ENCODE measurements around the gene TUBA4A. TPM values are rescaled to one million over a fixed set of nuclear protein-coding genes. Genes with fewer than 3 reads are reported as not detected.
"Not testable (repeated sequence)": the region's sequence is repeated elsewhere in the genome, so short reads cannot be mapped to it uniquely, and the experiment has no call there.

TUBA4A gene
- total RNA-seq, 1 donor from 2014 or later, result 78.7 TPM

DNA sequence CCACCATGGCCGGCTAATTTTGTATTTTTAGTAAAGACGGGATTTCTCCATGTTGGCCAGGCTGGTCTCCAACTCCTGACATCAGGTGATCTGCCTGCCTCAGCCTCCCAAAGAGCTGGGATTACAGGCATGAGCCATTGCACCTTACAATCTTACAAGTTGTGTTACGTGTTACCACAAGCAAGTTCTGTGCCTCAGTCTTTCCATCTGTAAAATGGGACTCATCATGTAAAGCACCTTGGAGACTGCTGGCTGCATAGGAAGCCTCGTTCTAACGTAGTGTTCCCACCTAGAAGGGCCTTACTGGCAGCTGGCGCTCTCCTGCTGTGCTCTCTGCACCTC, 35.4 kb upstream of the TUBA4A start:
- Histone ChIP-seq H3K27me3 (ENCODE audit: control insufficient read depth, insufficient read depth, low read length) (no peaks in the 10 kb centered on the region), H3K36me3 (ENCODE audit: control insufficient read depth, insufficient read depth, low read length) (no peaks in the 10 kb centered on the region), H3K4me3 (ENCODE audit: low read depth, low read length) (no peak overlapping the region)
- TF ChIP-seq, protein P1, sequence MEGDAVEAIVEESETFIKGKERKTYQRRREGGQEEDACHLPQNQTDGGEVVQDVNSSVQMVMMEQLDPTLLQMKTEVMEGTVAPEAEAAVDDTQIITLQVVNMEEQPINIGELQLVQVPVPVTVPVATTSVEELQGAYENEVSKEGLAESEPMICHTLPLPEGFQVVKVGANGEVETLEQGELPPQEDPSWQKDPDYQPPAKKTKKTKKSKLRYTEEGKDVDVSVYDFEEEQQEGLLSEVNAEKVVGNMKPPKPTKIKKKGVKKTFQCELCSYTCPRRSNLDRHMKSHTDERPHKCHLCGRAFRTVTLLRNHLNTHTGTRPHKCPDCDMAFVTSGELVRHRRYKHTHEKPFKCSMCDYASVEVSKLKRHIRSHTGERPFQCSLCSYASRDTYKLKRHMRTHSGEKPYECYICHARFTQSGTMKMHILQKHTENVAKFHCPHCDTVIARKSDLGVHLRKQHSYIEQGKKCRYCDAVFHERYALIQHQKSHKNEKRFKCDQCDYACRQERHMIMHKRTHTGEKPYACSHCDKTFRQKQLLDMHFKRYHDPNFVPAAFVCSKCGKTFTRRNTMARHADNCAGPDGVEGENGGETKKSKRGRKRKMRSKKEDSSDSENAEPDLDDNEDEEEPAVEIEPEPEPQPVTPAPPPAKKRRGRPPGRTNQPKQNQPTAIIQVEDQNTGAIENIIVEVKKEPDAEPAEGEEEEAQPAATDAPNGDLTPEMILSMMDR (IDR thresholded peaks at IDR 0.05; ENCODE audit: insufficient read depth, low read length, poor library complexity, severe bottlenecking), result no peak
- no peak for DNase-seq (ENCODE audit: low read depth)

DNA sequence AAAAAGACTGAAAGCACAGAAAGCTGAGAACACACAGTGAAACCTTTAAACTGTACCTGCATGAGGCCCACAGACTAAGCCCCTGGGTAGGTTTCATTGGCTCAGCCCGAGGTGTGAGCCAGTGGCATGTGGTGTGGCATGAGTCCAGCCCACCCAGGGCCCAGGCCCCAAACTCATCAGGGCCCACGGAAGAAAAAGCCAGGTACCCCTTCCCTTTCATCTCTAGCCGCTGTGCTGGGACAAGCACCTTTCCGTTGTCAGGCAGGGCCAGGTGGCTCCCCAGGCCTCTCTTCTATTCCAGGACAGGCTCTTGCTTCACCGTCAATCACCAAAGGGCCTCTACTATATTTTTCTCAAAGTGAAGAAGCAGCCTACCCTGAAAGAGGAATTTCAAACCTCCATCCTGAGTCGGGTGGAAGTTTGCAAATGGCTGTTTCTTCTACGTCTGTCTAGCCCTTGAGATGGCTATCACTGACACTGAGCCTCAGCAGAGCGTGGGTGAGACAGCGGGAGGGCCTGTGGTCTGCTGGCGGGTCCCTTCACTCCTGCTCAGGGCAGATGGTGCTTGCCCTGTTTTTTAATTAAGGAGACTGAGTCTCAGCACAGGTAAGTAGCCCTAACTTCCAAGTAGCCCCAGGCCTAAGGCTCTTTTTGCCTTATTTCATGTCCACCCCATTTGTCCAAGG, 34.0 kb upstream of the TUBA4A start:
- TF ChIP-seq, protein P1 (IDR thresholded peaks at IDR 0.05; ENCODE audit: insufficient read depth, low read length, poor library complexity, severe bottlenecking), result no peak
- Histone ChIP-seq H3K36me3 (ENCODE audit: control insufficient read depth, insufficient read depth, low read length) (no peaks in the 10 kb centered on the region), H3K4me3 (ENCODE audit: low read depth, low read length) (no peak overlapping the region), H3K27me3 (ENCODE audit: control insufficient read depth, insufficient read depth, low read length) (no peaks in the 10 kb centered on the region)
- DNase-seq (ENCODE audit: low read depth), result no peak

DNA sequence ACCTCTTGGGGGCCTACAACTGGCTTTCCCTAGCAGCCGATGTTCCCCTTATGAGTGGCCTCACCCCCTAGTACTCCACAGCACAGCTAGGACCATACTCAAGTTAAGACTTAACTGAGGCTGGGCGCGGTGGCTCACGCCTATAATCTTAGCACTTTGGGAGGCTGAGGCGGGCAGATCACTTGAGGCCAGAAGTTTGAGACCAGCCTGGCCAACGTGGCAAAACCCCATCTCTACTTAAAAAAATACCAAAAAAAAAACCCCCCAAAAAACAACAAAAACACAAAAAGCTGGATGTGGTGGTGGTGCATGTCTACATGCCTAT, 33.4 kb upstream of the TUBA4A start:
- not testable (repeated sequence) for H3K36me3 ChIP-seq (ENCODE audit: control insufficient read depth, insufficient read depth, low read length); H3K27me3 ChIP-seq (ENCODE audit: control insufficient read depth, insufficient read depth, low read length); H3K4me3 ChIP-seq (ENCODE audit: low read depth, low read length); DNase-seq (ENCODE audit: low read depth)

DNA sequence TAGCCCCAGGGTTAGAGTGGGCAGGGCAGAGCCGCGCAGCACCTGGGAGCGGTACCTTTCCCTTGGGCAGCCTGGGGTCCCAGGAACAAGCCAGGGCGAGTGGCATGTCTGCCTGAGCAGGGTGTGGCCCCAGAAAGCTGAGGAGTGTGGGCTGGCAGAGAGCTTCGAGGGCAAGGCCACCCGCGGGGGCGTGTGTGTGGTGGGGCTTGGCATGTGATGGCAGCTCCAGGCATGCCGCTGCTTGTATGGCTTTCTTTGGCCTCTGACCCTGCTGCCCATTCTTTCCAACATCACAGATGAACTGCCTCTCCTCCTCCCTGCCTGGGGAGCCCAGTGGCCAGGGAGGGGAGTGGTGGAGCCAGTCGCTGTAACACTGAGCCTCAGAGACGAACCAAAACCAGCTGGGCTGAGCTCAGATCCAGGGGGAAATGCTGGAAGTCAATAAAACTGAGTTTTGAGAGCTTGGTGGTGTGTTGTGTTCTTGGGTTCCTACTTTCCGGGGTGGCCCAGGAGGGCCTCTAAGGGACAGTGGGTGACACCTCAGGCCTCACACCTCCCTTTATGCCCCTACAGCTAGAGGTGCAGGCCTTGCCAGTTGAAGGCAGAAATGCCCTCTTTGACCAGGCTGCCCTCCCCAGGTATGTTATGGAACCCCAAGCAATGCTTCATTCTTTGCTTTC, 32.9 kb upstream of the TUBA4A start:
- TF ChIP-seq, protein P1 (IDR thresholded peaks at IDR 0.05; ENCODE audit: insufficient read depth, low read length, poor library complexity, severe bottlenecking), result no peak
- Histone ChIP-seq H3K27me3 (ENCODE audit: control insufficient read depth, insufficient read depth, low read length) (no peaks in the 10 kb centered on the region), H3K4me3 (ENCODE audit: low read depth, low read length) (no peak overlapping the region), H3K36me3 (ENCODE audit: control insufficient read depth, insufficient read depth, low read length) (no peaks in the 10 kb centered on the region)
- DNase-seq (ENCODE audit: low read depth), result no peak

- Histone ChIP-seq H3K36me3 (ENCODE audit: control insufficient read depth, insufficient read depth, low read length) (no peaks in the 10 kb centered on the region), H3K4me3 (ENCODE audit: low read depth, low read length) (no peak overlapping the region), H3K27me3 (ENCODE audit: control insufficient read depth, insufficient read depth, low read length) (no peaks in the 10 kb centered on the region)
- TF ChIP-seq, protein P1 (IDR thresholded peaks at IDR 0.05; ENCODE audit: insufficient read depth, low read length, poor library complexity, severe bottlenecking), result no peak
- DNase-seq (ENCODE audit: low read depth), result no peak
These were observed 32.2 kb upstream of the TUBA4A start for GRCh38 chr2:219285894-219286425.

- no peaks in the 10 kb centered on the region for H3K27me3 ChIP-seq (ENCODE audit: control insufficient read depth, insufficient read depth, low read length)
- no peaks in the 10 kb centered on the region for H3K36me3 ChIP-seq (ENCODE audit: control insufficient read depth, insufficient read depth, low read length)
- no peak for DNase-seq (ENCODE audit: low read depth)
- TF ChIP-seq, protein P1 (IDR thresholded peaks at IDR 0.05; ENCODE audit: insufficient read depth, low read length, poor library complexity, severe bottlenecking), result no peak
- H3K4me3 ChIP-seq (ENCODE audit: low read depth, low read length), result no peak overlapping the region
These were observed 31.6 kb upstream of the TUBA4A start for GRCh38 chr2:219285373-219285735.
